GM19395 (cell line): Measurements from ENCODE around the gene ANXA4.

Source experiments
- ATAC-seq: cut with Tn5 transposase; IDR thresholded peaks from one replicate; pipeline ENCODE4 v1.9.1; 2021; ENCODE audit warnings: mild to moderate bottlenecking, moderate library complexity; ENCODE audit not compliant: unreplicated experiment

ANXA4 gene

GRCh38 chr2:69741575-69742321 lies at the start of gene ANXA4:
Gene ANXA4 (plus strand): TSS chr2:69742134. CDS start chr2:69781566, 39,432 bp downstream.
- peak; percentile 77 for ATAC-seq

GRCh38 chr2:69692424-69692823 lies 49.5 kb upstream of the ANXA4 start:
- ATAC-seq: no peak

- no peak for ATAC-seq
Observed at GRCh38 chr2:69693059-69693774, 48.7 kb upstream of the ANXA4 start.

- ATAC-seq: no peak
Observed at GRCh38 chr2:69693775-69694450, 48.0 kb upstream of the ANXA4 start.

GRCh38 chr2:69694894-69695849 lies 46.8 kb upstream of the ANXA4 start:
- ATAC-seq: no peak

GRCh38 chr2:69695850-69696216 lies 46.1 kb upstream of the ANXA4 start:
- no peak for ATAC-seq

- no peak for ATAC-seq
Observed at GRCh38 chr2:69700381-69700780, 41.6 kb upstream of the ANXA4 start.

- ATAC-seq: no peak
Observed at GRCh38 chr2:69701100-69701945, 40.6 kb upstream of the ANXA4 start.

GRCh38 chr2:69703189-69703588 lies 38.7 kb upstream of the ANXA4 start:
- ATAC-seq: no peak

- ATAC-seq: no peak
Observed at GRCh38 chr2:69704446-69704845, 37.5 kb upstream of the ANXA4 start.

GRCh38 chr2:69709290-69709689 lies 32.6 kb upstream of the ANXA4 start:
- no peak for ATAC-seq

- ATAC-seq: no peak
Observed at GRCh38 chr2:69711971-69712370, 30.0 kb upstream of the ANXA4 start.

GRCh38 chr2:69714024-69714423 lies 27.9 kb upstream of the ANXA4 start:
- ATAC-seq: no peak

GRCh38 chr2:69714539-69715220 lies 27.3 kb upstream of the ANXA4 start:
- peak; percentile 85 for ATAC-seq

GRCh38 chr2:69715964-69716363 lies 26.0 kb upstream of the ANXA4 start:
- no peak for ATAC-seq

GRCh38 chr2:69716555-69717120 lies 25.3 kb upstream of the ANXA4 start:
- no peak for ATAC-seq

GRCh38 chr2:69717186-69717585 lies 24.7 kb upstream of the ANXA4 start:
- no peak for ATAC-seq

GRCh38 chr2:69717861-69718273 lies 24.1 kb upstream of the ANXA4 start:
- ATAC-seq: no peak
